Fibroblast of skin of scalp (primary cell): ENCODE data around the gene UBR4.
"Not testable (repeated sequence)": the region's sequence is repeated elsewhere in the genome, so short reads cannot be mapped to it uniquely, and the experiment has no call there.

Source experiments
- DNase-seq: peaks from one replicate; pipeline ENCODE4 v3.0.0-alpha.2; 2013

The UBR4 gene

GRCh38 chr1:19190468-19190867, 19.6 kb downstream of the UBR4 start:
- DNase-seq = no peak

GRCh38 chr1:19189270-19189669, 20.8 kb downstream of the UBR4 start:
- no peak for DNase-seq

- no peak for DNase-seq
Measured at GRCh38 chr1:19187852-19188251, 22.2 kb downstream of the UBR4 start.

- DNase-seq = no peak
Measured at GRCh38 chr1:19186001-19186400, 24.1 kb downstream of the UBR4 start.

GRCh38 chr1:19182223-19182622, 27.8 kb downstream of the UBR4 start:
- no peak for DNase-seq

- not testable (repeated sequence) for DNase-seq
Measured at GRCh38 chr1:19180265-19180657, 29.8 kb downstream of the UBR4 start.

GRCh38 chr1:19179597-19180264, 30.3 kb downstream of the UBR4 start:
- peak; percentile 11 for DNase-seq

GRCh38 chr1:19178734-19179398, 31.2 kb downstream of the UBR4 start:
- DNase-seq = no peak

- no peak for DNase-seq
Measured at GRCh38 chr1:19177811-19178210, 32.3 kb downstream of the UBR4 start.

- no peak for DNase-seq
Measured at GRCh38 chr1:19169642-19170041, 40.4 kb downstream of the UBR4 start.

- DNase-seq = no peak
Measured at GRCh38 chr1:19167140-19167539, 42.9 kb downstream of the UBR4 start.

GRCh38 chr1:19166066-19166465, 44.0 kb downstream of the UBR4 start:
- DNase-seq = no peak

- DNase-seq = no peak
Measured at GRCh38 chr1:19165501-19165900, 44.6 kb downstream of the UBR4 start.

GRCh38 chr1:19164274-19165015, 45.6 kb downstream of the UBR4 start:
- no peak for DNase-seq

GRCh38 chr1:19163261-19163660, 46.8 kb downstream of the UBR4 start:
- DNase-seq = peak; percentile 66

- no peak for DNase-seq
Measured at GRCh38 chr1:19160831-19161230, 49.2 kb downstream of the UBR4 start.

GRCh38 chr1:19157653-19158052, 52.4 kb downstream of the UBR4 start:
- DNase-seq = no peak

GRCh38 chr1:19156676-19157075, 53.4 kb downstream of the UBR4 start:
- no peak for DNase-seq

GRCh38 chr1:19154876-19155275, 55.2 kb downstream of the UBR4 start:
- DNase-seq = no peak

- DNase-seq = no peak
Measured at GRCh38 chr1:19153169-19153568, 56.9 kb downstream of the UBR4 start.

- DNase-seq = no peak
Measured at GRCh38 chr1:19151537-19151936, 58.5 kb downstream of the UBR4 start.

- DNase-seq = no peak
Measured at GRCh38 chr1:19149736-19150135, 60.3 kb downstream of the UBR4 start.

GRCh38 chr1:19140465-19140864, 69.6 kb downstream of the UBR4 start:
- no peak for DNase-seq

GRCh38 chr1:19139711-19140110, 70.4 kb downstream of the UBR4 start:
- DNase-seq = no peak
